ENCODE data around the gene SLC40A1. TPM values are rescaled to one million over a fixed set of nuclear protein-coding genes. Genes with fewer than 3 reads are reported as not detected.

The SLC40A1 gene, protein sequence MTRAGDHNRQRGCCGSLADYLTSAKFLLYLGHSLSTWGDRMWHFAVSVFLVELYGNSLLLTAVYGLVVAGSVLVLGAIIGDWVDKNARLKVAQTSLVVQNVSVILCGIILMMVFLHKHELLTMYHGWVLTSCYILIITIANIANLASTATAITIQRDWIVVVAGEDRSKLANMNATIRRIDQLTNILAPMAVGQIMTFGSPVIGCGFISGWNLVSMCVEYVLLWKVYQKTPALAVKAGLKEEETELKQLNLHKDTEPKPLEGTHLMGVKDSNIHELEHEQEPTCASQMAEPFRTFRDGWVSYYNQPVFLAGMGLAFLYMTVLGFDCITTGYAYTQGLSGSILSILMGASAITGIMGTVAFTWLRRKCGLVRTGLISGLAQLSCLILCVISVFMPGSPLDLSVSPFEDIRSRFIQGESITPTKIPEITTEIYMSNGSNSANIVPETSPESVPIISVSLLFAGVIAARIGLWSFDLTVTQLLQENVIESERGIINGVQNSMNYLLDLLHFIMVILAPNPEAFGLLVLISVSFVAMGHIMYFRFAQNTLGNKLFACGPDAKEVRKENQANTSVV
- total RNA-seq, result 21.6 and 25.7 TPM in 2 replicates

DNA sequence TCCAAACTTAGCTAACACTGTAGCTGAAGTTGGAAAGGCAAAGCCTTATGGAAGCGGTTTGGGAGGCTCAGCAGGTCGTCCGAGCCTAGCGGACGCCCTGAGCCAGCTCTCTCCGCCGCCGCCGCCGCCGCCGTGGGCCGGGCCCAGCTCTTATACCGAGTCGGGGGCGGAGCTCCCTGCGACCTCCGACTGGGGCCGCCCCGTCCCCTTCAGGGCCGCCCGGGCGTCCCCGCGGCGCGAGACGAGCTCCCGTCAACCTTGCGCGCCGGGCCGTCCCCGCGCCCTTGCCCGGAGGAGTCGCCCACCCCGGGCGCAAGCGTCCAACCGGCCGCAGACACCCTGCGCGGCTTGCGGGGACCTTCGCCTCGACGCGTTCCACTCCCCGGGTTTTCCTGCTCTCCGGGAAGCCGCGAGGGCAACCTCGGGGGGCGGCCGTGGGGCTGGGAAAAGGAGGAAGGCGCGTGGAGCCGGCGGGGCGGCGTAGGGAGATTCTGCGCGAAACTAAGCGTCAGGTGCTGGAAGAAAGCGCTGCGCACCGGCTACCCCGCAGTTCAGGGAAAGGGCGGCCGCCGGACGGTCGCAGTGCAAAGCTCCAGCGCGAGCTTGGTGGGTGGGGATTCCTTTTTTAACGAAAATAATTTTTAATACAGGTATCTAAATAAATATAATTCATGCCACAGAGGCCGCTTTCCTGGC is at the start of gene SLC40A1:
Gene SLC40A1, minus strand, starts transcription at position 129 of the 696 bp plus-strand sequence. CDS start 326 bp downstream, outside the sequence.

Other genes starting within 250 kb of the SLC40A1 start
- gene WDR75, start 139.3 kb downstream of the SLC40A1 start, total RNA-seq, result 43.9 and 44.6 TPM in 2 replicates
- 72.4 TPM in 2 replicates for gene ASNSD1, start 80.7 kb upstream of the SLC40A1 start, total RNA-seq
- 18.7 and 26.8 TPM in 2 replicates for gene ANKAR, start 93.9 kb upstream of the SLC40A1 start, total RNA-seq
- 7.8 TPM in 2 replicates for gene OSGEPL1, start 182.0 kb upstream of the SLC40A1 start, total RNA-seq
- gene ORMDL1, start 203.6 kb upstream of the SLC40A1 start, total RNA-seq, result 60.8 and 62.0 TPM in 2 replicates
- gene PMS1, start 203.7 kb upstream of the SLC40A1 start, total RNA-seq, result 23.9 and 31.3 TPM in 2 replicates

Measured in articular chondrocyte of knee joint (primary cell).